ENCODE measurements around the gene INF2. TPM values are rescaled to one million over a fixed set of nuclear protein-coding genes. Genes with fewer than 3 reads are reported as not detected.

INF2 gene
- total RNA-seq, 1 experiment from 2014 or later = 58.3 TPM

GRCh38 chr14:104757238-104757585, 67.8 kb downstream of the INF2 start:
- Histone ChIP-seq H3K79me2 (ENCODE audit: insufficient read depth, low read length) (peaks cover 16% of the 10 kb centered on the region; the same call in 1 of the 2 replicates), H4K91ac (ENCODE audit: insufficient read length, low read depth, low read length) (no peak overlapping the region), H3K79me1 (ENCODE audit: insufficient read depth, low read depth, low read length, poor library complexity, severe bottlenecking) (peaks cover 3% of the 10 kb centered on the region), H3K4me2 (ENCODE audit: insufficient read depth, insufficient read length, low read length) (no peak overlapping the region), H2AFZ (ENCODE audit: low read length) (no peak overlapping the region), H3K27me3 (ENCODE audit: insufficient read depth, low read length) (no peaks in the 10 kb centered on the region), H3K18ac (ENCODE audit: insufficient read length, low read depth, low read length) (no peak overlapping the region), H4K8ac (replicated peaks; ENCODE audit: insufficient read length, low read depth, low read length) (no peak overlapping the region), H3K14ac (ENCODE audit: insufficient read depth, low read length) (no peak overlapping the region), H3K27ac (ENCODE audit: insufficient read length, low read depth, low read length) (no peak overlapping the region), H2BK20ac (ENCODE audit: low read depth, low read length, poor library complexity, severe bottlenecking) (no peak overlapping the region), H3T11ph (ENCODE audit: low read length) (no peak overlapping the region), H2BK120ac (ENCODE audit: low read depth, low read length, poor library complexity, severe bottlenecking) (no peak overlapping the region), H2BK12ac (ENCODE audit: insufficient read length, low read depth, low read length) (no peak overlapping the region), H3K4ac (ENCODE audit: low read depth, low read length) (no peak overlapping the region), H2BK5ac (ENCODE audit: insufficient read length, low read length) (no peak overlapping the region), H2BK15ac (ENCODE audit: low read depth, low read length) (no peak overlapping the region), H3K23me2 (ENCODE audit: insufficient read length, low read depth, low read length, poor library complexity, severe bottlenecking) (peaks cover 11% of the 10 kb centered on the region), H3K9me3 (ENCODE audit: control insufficient read depth, low read depth, low read length) (no peaks in the 10 kb centered on the region), H2AK5ac (ENCODE audit: insufficient read length, low read length) (no peak overlapping the region), H4K5ac (ENCODE audit: insufficient read length, low read depth, low read length) (no peak overlapping the region), H4K20me1 (ENCODE audit: control insufficient read depth, insufficient read depth, insufficient read length) (no peaks in the 10 kb centered on the region), H3K23ac (ENCODE audit: insufficient read length, low read depth, low read length) (no peak overlapping the region), H3K9ac (ENCODE audit: extremely low read depth, insufficient read length, low read length) (no peak overlapping the region), H3K56ac (ENCODE audit: insufficient read length, low read depth, low read length) (no peak overlapping the region), H3K4me1 (ENCODE audit: insufficient read depth, low read length) (no peaks in the 10 kb centered on the region; the same call in 1 of the 2 replicates)
- H3K9me3 Mint-ChIP-seq = 0 out of 5 replicates have a peak, but pooled peaks cover 0 to 3% of the 10 kb centered on the region in 2 experiments
- WGBS (ENCODE audit: extremely low coverage, insufficient read length, low lambda C conversion rate) = no CpG with 5 or more reads among the region's 10 CpGs
- H3K27me3 Mint-ChIP-seq (ENCODE audit: low read depth) = no peaks in the 10 kb centered on the region
- peaks cover 32 to 73% (median 68%) of the 10 kb centered on the region in 3 experiments; a peak in 6 of 7 replicates for H3K36me3 Mint-ChIP-seq (ENCODE audit: insufficient read depth in 1 of 3, low read depth in 3 of 3)
- H3K4me3 Mint-ChIP-seq = 0 out of 5 replicates have a peak overlapping the region, but pooled peaks of 1 of the 2 experiments have one; percentile 28
- no peak for DNase-seq
- no peak for TF ChIP-seq CTCF (conservative IDR thresholded peaks at IDR 0.05)
- peak overlapping the region in 1 of 3 experiments; percentile 92; a peak in 1 of 7 replicates for H3K27ac Mint-ChIP-seq
- peaks cover 17 to 31% of the 10 kb centered on the region in 2 experiments for H3K4me1 Mint-ChIP-seq

All from H9 (cell line).